SKM-1 (cell line): Measurements from ENCODE around the gene SPATA31A6.
"Not testable (repeated sequence)": the region's sequence is repeated elsewhere in the genome, so short reads cannot be mapped to it uniquely, and the experiment has no call there.

ENCODE experiments used
- DNase-seq: peaks from one replicate; lab custom pipeline; 2025; ENCODE audit not compliant: unreplicated experiment; lab: John Stamatoyannopoulos, UW

SPATA31A6 gene

DNA sequence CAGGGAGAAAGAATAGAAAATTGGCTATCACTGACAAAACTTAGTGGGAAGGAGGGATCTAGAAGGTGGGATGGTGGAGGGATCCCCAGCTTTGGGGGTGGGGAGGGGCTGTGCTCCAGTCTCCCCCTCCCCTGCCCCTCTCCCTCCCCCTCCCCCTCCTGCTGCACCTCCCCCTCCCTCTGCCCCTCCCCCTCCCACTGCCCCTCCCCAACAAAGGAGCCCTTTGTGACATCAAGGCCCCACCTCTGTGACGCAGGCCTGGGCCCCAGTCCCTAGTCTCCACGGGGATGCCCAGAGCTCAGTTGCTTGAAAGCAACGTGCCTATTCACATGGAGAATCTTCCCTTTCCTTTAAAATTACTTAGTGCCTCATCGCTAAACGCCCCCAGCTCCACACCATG, at the start of gene SPATA31A6:
Gene SPATA31A6, plus strand, starts transcription at position 301 of the 400 bp plus-strand sequence. Its CDS starts 29 bp downstream, at position 330.
- DNase-seq, result not testable (repeated sequence)

DNA sequence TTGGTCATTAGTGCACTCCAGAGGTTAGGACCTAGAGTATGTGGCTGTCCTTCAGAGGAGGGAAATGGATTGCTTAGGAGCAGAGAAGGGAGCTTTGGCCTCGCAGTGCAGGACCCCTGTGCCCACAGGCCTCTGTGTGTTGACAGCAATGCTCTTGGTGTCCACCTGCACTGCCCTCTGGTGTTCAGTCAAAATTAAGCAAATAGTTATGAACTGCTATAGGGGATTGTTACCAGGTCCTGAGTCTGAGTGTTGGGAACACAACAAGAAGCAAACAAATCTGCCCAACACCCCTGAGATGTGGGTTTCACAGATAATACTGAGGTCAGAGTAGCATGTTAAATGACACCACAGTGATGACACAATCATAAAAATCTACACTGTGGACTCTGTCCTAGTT, 23.2 kb upstream of the SPATA31A6 start:
- not testable (repeated sequence) for DNase-seq

DNA sequence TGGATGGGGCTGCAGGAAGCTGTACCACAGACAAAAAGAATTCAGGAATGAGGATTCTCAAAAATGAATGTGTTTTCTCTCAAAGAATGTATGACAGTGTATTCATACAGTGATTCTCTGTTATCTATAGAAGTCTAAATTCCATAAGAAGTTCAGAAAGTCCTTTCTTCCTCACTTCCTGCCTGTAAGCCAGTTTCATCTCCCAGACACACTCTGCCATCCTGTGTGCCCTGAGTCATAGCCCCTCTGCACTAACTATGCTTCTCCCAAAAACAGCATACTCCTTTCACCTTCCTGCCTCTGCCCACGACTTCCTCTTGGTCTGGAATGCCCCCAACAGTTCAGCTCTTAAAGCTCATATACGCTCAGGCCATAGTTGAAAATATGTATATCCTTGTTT, 36.4 kb downstream of the SPATA31A6 start:
- not testable (repeated sequence) for DNase-seq

DNA sequence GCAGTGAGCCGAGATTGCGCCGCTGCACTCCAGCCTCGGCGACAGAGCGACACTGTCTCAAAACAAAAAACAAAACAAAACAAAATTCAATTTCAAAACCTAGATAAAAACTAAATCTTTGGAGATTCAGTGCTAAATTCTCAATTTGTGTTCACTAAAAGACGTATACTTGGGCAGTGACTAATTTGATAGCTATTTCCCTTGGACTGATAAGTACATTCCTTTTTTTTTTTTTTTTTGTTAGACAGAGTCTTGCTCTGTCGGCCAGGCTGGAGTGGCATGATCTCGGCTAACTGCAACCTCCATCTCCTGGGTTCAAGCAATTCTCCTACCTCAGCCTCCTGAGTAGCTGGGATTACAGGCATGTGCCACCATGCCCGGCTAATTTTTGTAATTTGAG, 39.8 kb downstream of the SPATA31A6 start:
- DNase-seq, result not testable (repeated sequence)

DNA sequence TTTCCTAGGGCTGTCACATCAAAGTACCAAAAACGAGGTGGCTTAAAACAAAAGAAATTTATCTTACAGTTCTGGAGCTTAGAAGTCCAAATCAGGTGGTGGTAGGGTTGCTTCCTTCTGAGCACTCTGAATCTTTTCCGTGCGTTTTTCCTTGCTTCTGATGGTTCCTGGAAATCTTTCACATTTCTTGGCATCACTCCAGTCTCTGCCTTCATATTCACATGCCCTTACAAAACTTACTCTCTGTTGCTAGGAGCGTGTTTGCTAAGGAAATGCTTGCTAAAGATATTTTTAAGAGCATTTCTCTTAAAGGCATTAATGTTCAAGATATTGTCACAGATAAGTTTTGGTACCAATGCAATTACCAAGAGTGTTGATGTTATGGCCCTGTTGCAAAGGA, 49.6 kb downstream of the SPATA31A6 start:
- DNase-seq, result not testable (repeated sequence)

DNA sequence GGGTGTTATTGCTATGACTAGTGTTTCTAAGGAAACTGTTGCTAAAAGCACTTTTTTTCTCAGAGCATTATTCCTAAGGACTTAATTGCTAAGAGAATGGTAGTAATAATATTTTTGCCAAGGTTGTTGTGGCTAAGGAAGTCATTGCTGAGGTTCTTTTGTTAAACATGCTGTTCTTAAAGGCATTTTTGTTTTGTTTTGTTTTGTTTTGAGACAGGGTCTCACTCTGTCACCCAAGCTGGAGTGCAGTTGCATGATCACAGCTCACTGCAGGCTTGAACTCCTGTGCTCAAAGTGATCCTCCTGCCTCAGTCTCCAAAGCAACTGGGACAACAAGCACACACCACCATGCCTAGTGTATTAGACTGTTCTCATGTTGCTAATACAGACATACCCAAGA, 51.2 kb downstream of the SPATA31A6 start:
- not testable (repeated sequence) for DNase-seq

DNA sequence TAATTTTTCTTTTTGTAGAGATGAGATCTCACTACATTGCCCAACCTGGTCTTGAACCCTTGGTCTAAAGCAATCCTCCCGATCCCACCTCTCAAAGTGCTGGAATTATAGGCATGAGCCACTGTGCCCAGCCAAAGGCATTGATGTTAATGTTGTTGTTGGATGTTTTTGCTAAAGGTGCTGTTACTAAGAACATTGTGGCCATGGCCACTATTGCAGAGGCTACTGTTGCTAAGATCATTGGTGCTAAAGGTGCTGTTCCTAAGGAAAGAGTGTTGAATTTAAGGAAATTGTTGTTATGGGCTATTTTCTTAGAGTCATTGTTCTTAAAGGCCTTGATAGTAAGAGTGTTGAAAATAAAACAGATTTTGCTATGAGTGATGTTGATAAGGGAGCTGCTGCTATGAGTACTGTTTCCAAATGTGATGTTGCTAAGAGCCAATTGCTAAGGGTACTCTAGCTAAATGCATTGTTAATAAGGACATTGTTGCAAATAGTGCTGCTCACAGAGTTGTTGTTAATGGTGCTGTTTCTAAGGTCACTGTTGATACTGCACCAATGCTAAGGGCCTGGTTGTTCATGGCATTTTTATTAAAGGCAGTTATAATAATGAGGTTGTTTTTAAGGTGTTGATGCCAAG, 52.0 kb downstream of the SPATA31A6 start:
- DNase-seq, result not testable (repeated sequence)

DNA sequence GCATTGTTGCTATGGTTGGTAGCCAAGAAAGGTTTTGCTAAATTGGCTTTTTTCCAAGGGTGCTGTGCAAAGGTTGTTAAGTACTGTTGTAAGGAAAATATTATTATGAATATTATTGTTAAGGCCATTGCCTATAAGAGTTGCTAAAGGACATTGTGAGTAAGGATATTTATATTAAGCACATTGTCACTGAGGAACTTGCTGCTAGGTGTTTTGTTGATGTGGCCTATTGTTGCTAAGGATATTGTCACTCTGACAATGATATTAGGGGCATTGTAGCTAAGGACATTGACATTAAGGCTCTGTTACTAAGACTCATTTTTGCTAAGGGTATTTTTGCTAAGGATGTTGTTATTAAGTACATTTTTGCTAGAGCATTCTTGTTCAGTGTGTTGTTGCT, 52.6 kb downstream of the SPATA31A6 start:
- DNase-seq, result not testable (repeated sequence)

DNA sequence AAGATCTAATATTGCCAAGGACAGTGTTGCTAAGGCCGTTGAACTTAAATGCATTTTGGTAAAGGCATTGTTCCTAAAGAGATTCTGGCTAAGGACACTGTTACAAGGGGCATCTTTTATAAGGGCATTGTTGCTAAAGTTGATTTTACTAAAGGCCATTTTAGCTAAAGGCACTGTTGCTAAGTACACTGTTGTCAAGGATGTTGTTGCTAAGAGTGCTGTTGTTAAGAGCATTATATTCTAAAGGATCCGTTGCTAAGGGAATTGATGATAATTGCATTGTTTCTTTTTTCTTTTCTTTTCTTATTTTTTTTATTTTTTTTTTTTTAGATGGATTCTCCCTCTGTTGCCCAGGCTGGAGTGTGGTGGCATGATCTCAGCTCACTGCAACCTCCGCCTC, 53.9 kb downstream of the SPATA31A6 start:
- DNase-seq, result not testable (repeated sequence)

DNA sequence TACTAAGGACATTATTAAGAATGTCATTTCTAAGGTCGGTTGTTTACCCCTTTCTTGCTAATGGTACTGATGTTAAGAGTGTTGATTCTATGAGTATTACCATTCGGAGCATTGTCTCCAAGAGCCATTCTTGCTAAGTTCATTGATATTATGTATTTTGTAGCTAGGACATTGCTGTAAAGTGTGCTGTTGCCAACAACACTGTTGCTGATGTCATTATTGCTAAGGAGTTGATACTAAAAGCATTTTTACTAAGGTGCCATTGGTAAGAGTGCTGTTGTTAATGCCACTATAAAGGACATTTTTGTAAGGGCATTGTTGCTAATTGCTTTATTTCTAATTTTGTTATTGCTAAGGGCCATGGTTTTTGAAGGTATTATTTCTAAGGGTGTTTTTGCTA, 55.4 kb downstream of the SPATA31A6 start:
- DNase-seq, result not testable (repeated sequence)
